Fibroblast of peridontal ligament (primary cell): ENCODE results near the gene LAMB3.

Experiments
- DNase-seq: peaks from one replicate; pipeline ENCODE4 v3.0.0-alpha.2; 2010; ENCODE audit errors: extremely low read depth

Gene LAMB3

GRCh38 chr1:209662879-209663327, 10.7 kb upstream of the LAMB3 start:
- no peak for DNase-seq

- DNase-seq: no peak
Observed at GRCh38 chr1:209661071-209661470, 8.8 kb upstream of the LAMB3 start.

GRCh38 chr1:209659909-209660308, 7.7 kb upstream of the LAMB3 start:
- no peak for DNase-seq

GRCh38 chr1:209657918-209658317, 5.7 kb upstream of the LAMB3 start:
- DNase-seq: no peak

GRCh38 chr1:209657140-209657879, 5.1 kb upstream of the LAMB3 start:
- no peak for DNase-seq

- DNase-seq: no peak
Observed at GRCh38 chr1:209655411-209656231, 3.4 kb upstream of the LAMB3 start.

- DNase-seq: no peak
Observed at GRCh38 chr1:209653915-209654351, 1.7 kb upstream of the LAMB3 start.

- DNase-seq: peak; percentile 34
Observed at GRCh38 chr1:209652873-209653401, 712 bp upstream of the LAMB3 start.

- peak; percentile 56 for DNase-seq
Observed at GRCh38 chr1:209651138-209651587, 1.1 kb downstream of the LAMB3 start.

- peak; percentile 40 for DNase-seq
Observed at GRCh38 chr1:209650454-209650853, 1.8 kb downstream of the LAMB3 start.

- DNase-seq: peak; percentile 94
Observed at GRCh38 chr1:209648931-209649776, 3.1 kb downstream of the LAMB3 start.

GRCh38 chr1:209648346-209648745, 3.9 kb downstream of the LAMB3 start:
- DNase-seq: no peak

GRCh38 chr1:209647156-209647555, 5.1 kb downstream of the LAMB3 start:
- no peak for DNase-seq

- DNase-seq: no peak
Observed at GRCh38 chr1:209646558-209646957, 5.7 kb downstream of the LAMB3 start.

GRCh38 chr1:209645574-209646452, 6.4 kb downstream of the LAMB3 start:
- DNase-seq: no peak

- DNase-seq: peak; percentile 66
Observed at GRCh38 chr1:209643285-209644020, 8.8 kb downstream of the LAMB3 start.

GRCh38 chr1:209642816-209643215, 9.4 kb downstream of the LAMB3 start:
- DNase-seq: no peak

- no peak for DNase-seq
Observed at GRCh38 chr1:209641832-209642172, 10.4 kb downstream of the LAMB3 start.

- no peak for DNase-seq
Observed at GRCh38 chr1:209635850-209636249, 16.4 kb downstream of the LAMB3 start.
